Spleen (tissue), 7 donors: Measurements from ENCODE around the gene ZNF684.

ENCODE experiments used
- POLR2A ChIP-seq, 3 donors: fragments of 450-650 bp; IDR thresholded peaks; one replicate each; pipeline ENCODE4 v1.5.1; 2017; ENCODE audit warnings: antibody characterized with exemption in 3 of 3, mild to moderate bottlenecking in 1 of 3
- POLR2AphosphoS5 ChIP-seq, 3 donors: sonication (generic); formaldehyde crosslinking; IDR thresholded peaks; one replicate each; pipeline ENCODE4 v1.5.1; 2017; ENCODE audit warnings: antibody characterized with exemption in 3 of 3
- TF ChIP-seq, protein P1 (sequence below), 11 experiments: fragments of 200-600 bp in 7 of 11; fragments of 450-650 bp in 4 of 11; sonication (generic) in 4 of 11; IDR thresholded peaks in 8 of 11; conservative IDR thresholded peaks in 3 of 11; 1 replicate in 7 of 11; 2 replicates in 4 of 11; pipeline versions ENCODE4 v1.4.0 to v1.8.0; 2016 to 2021; ENCODE audit warnings: antibody characterized with exemption in 11 of 11, inconsistent platforms in 4 of 11, mild to moderate bottlenecking in 1 of 11
- donor health status: DM: no; HTN: no; CAD: no; lungs with moderate emphysema.
- donor health status: DM: no; HTN: no; CAD: no.
- donor health status: DM: no; HTN: no; CAD: no.

DNA sequence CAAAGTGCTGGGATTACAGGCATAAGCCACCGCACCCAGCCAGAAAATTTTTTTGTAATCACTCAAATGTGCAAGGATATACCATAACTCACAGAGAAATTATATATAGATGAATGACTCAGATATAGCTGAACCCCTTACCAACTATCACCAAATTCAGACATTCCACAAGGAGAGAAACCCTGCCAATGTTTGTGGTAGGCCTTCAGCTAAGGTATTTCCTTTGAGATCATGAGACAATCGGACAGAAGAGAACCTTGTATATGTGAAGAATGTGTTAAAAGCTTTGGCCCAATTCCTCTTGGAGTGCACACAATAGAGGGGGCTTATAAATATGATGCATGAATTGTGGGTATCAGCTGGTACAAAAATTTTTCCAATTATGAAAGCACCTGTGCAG, 50.7 kb downstream of the ZNF684 start:
- TF ChIP-seq, protein P1, sequence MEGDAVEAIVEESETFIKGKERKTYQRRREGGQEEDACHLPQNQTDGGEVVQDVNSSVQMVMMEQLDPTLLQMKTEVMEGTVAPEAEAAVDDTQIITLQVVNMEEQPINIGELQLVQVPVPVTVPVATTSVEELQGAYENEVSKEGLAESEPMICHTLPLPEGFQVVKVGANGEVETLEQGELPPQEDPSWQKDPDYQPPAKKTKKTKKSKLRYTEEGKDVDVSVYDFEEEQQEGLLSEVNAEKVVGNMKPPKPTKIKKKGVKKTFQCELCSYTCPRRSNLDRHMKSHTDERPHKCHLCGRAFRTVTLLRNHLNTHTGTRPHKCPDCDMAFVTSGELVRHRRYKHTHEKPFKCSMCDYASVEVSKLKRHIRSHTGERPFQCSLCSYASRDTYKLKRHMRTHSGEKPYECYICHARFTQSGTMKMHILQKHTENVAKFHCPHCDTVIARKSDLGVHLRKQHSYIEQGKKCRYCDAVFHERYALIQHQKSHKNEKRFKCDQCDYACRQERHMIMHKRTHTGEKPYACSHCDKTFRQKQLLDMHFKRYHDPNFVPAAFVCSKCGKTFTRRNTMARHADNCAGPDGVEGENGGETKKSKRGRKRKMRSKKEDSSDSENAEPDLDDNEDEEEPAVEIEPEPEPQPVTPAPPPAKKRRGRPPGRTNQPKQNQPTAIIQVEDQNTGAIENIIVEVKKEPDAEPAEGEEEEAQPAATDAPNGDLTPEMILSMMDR (IDR thresholded peaks at IDR 0.05 in 8 of 11, conservative IDR thresholded peaks at IDR 0.05 in 3 of 11) = no peak
- TF ChIP-seq POLR2A (IDR thresholded peaks at IDR 0.05) (no peak), POLR2AphosphoS5 (IDR thresholded peaks at IDR 0.05) (no peak)
